GM19238 (cell line): ENCODE results near the gene EXOSC7.
"Not testable (repeated sequence)": the region's sequence is repeated elsewhere in the genome, so short reads cannot be mapped to it uniquely, and the experiment has no call there.

Source experiments
- DNase-seq: peaks from one replicate; pipeline ENCODE4 v3.0.0; 2011; ENCODE audit warnings: low spot score; ENCODE audit not compliant: insufficient read length

Gene EXOSC7

GRCh38 chr3:44976002-44976815 is at the start of gene EXOSC7, which contains the start of gene ZDHHC3:
EXOSC7 (plus strand) TSS chr3:44976244; CDS start chr3:44976278, 34 bp downstream.
ZDHHC3 (minus strand) TSS chr3:44976174; CDS start chr3:44959436, 16,738 bp downstream.
- peak; percentile 90 for DNase-seq

GRCh38 chr3:44926921-44927320 is 49.1 kb upstream of the EXOSC7 start:
- no peak for DNase-seq

- no peak for DNase-seq
Measured at GRCh38 chr3:44927371-44927770, 48.7 kb upstream of the EXOSC7 start.

- DNase-seq: no peak
Measured at GRCh38 chr3:44929782-44930181, 46.3 kb upstream of the EXOSC7 start.

- no peak for DNase-seq
Measured at GRCh38 chr3:44930911-44931310, 45.1 kb upstream of the EXOSC7 start.

- DNase-seq: no peak
Measured at GRCh38 chr3:44931791-44932190, 44.3 kb upstream of the EXOSC7 start.

GRCh38 chr3:44932271-44932670 is 43.8 kb upstream of the EXOSC7 start:
- no peak for DNase-seq

- DNase-seq: no peak
Measured at GRCh38 chr3:44932986-44933944, 42.8 kb upstream of the EXOSC7 start.

- DNase-seq: no peak
Measured at GRCh38 chr3:44939581-44940036, 36.4 kb upstream of the EXOSC7 start.

GRCh38 chr3:44942202-44942921 is 33.7 kb upstream of the EXOSC7 start:
- no peak for DNase-seq

- no peak for DNase-seq
Measured at GRCh38 chr3:44948239-44948638, 27.8 kb upstream of the EXOSC7 start.

- DNase-seq: not testable (repeated sequence)
Measured at GRCh38 chr3:44949770-44950169, 26.3 kb upstream of the EXOSC7 start.

- DNase-seq: no peak
Measured at GRCh38 chr3:44950275-44950734, 25.7 kb upstream of the EXOSC7 start.

GRCh38 chr3:44952689-44953088 is 23.4 kb upstream of the EXOSC7 start:
- no peak for DNase-seq

GRCh38 chr3:44954304-44954703 is 21.7 kb upstream of the EXOSC7 start:
- DNase-seq: no peak

- peak; percentile 12 for DNase-seq
Measured at GRCh38 chr3:44954962-44955361, 21.1 kb upstream of the EXOSC7 start.

- DNase-seq: no peak
Measured at GRCh38 chr3:44955917-44956316, 20.1 kb upstream of the EXOSC7 start.

- no peak for DNase-seq
Measured at GRCh38 chr3:44957986-44958385, 18.1 kb upstream of the EXOSC7 start.

GRCh38 chr3:44958386-44958785 is 17.7 kb upstream of the EXOSC7 start:
- DNase-seq: no peak

GRCh38 chr3:44960387-44961026 is 15.5 kb upstream of the EXOSC7 start:
- no peak for DNase-seq

- DNase-seq: no peak
Measured at GRCh38 chr3:44961888-44962287, 14.2 kb upstream of the EXOSC7 start.
